ENCODE data around the gene BACH1. TPM values are rescaled to one million over a fixed set of nuclear protein-coding genes. Genes with fewer than 3 reads are reported as not detected.

BACH1 gene
- total RNA-seq, 1 donor from 2014 or later, result 34.3 TPM

DNA sequence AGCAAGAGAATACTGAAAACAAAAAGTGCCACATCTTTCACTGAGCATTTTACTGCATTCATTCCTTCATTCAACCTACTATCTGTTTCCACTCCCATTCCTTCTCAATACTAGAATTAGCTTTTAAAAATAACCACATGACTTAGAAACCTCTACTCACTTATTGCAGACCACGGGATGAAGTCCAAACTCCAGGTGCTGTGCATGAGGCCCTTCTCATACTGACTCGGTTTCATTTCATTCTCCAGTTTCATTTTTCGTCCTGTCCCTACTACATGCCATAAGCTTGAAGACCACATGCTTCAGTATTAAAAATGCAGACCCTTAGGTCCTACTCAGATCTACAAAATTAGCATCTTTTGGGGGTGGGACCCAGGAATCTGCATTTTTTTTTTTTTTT lies 2.3 kb upstream of the BACH1 start:
- no peak overlapping the region for H3K4me3 ChIP-seq (ENCODE audit: low read depth, low read length)
- no peak for DNase-seq (ENCODE audit: low read depth)
- no peaks in the 10 kb centered on the region for H3K36me3 ChIP-seq (ENCODE audit: control insufficient read depth, insufficient read depth, low read length)
- no peaks in the 10 kb centered on the region for H3K27me3 ChIP-seq (ENCODE audit: control insufficient read depth, insufficient read depth, low read length)
- TF ChIP-seq, protein P1, sequence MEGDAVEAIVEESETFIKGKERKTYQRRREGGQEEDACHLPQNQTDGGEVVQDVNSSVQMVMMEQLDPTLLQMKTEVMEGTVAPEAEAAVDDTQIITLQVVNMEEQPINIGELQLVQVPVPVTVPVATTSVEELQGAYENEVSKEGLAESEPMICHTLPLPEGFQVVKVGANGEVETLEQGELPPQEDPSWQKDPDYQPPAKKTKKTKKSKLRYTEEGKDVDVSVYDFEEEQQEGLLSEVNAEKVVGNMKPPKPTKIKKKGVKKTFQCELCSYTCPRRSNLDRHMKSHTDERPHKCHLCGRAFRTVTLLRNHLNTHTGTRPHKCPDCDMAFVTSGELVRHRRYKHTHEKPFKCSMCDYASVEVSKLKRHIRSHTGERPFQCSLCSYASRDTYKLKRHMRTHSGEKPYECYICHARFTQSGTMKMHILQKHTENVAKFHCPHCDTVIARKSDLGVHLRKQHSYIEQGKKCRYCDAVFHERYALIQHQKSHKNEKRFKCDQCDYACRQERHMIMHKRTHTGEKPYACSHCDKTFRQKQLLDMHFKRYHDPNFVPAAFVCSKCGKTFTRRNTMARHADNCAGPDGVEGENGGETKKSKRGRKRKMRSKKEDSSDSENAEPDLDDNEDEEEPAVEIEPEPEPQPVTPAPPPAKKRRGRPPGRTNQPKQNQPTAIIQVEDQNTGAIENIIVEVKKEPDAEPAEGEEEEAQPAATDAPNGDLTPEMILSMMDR (IDR thresholded peaks at IDR 0.05; ENCODE audit: insufficient read depth, low read length, poor library complexity, severe bottlenecking), result no peak

DNA sequence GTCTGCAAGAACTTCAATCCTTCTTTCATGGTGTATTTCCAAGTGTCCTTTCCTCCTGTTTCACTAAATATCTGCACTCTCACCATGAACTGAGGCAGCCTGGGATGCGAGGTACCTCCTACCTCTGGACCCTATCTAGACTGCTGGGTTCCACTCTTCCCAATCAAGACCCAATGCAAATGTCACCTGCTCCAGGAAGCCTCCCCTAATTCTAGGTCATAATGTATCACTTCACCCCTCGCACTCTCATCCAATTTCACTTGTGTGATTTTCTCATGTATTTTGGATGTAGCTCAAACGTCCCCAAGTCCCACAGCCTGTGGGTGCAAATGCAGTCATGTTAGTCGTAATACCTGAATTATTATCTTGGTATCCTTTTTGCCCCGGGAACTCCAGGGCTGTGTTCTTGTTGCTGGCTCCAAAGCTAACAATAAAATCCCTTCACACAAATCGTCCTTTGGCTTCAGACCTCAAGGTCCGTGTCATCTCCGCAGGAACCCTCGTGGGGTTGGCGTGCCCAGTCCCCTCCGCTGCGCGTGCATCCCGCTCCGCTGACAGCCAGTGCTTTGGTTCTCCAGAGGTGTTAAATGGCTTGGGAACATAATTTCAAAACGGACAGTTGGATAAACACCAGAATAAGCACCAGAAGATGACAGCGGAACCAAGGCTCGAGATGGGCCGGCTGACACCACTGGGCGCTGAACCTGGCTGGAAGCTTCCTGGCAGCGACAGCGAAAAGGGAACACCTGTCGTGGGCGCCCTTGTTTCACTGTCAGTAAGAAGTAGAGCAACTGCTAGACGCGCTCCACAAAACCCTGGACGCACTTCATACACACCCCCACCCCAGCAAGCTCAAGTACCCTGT lies 1.0 kb upstream of the BACH1 start:
- H3K4me3 ChIP-seq (ENCODE audit: low read depth, low read length), result peak overlapping the region; percentile 41
- H3K36me3 ChIP-seq (ENCODE audit: control insufficient read depth, insufficient read depth, low read length), result no peaks in the 10 kb centered on the region
- no peaks in the 10 kb centered on the region for H3K27me3 ChIP-seq (ENCODE audit: control insufficient read depth, insufficient read depth, low read length)
- TF ChIP-seq, protein P1 (IDR thresholded peaks at IDR 0.05; ENCODE audit: insufficient read depth, low read length, poor library complexity, severe bottlenecking), result no peak
- DNase-seq (ENCODE audit: low read depth), result no peak

DNA sequence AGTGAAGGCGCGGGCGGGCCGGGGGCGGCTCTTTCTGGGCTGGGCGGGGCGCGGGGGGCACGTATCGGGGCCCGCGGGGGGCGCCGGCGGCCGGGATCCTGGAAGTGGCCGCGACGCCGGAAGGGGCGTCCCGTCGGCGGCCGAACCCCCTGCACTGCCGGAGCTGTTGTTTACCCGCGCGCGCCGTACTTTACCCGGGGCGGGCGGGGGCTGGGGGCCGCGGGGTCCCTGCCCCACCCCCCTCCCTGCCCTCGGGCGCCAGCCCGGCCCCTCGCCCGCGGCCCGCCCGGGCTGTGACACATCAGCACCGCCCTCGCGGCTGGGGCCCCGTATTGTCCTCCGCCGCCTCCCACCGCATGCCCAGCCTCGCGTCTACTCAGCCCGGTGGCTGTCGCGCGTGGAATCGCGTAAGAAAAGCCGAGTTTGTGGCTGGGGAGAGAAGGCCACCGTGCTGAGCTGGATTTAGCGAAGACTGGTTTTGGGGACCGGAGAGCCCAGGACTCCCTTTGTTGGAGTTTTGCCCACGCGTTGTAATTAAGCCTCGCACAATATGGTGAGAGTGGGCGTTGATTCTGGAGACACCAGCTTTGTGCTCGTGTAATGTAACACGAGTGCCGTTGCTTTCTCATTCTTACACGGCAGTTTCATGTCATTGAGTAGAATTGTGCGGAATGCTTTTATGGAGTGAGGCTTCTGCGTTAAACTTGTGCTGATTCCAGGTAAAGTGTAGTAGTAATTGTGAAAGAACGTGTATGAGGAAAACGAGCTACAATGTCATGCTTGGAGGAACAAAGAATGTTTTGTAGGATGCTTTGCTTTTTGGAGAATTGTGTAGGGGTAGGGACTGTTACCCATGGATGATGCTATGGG lies 559 bp downstream of the BACH1 start:
- no peaks in the 10 kb centered on the region for H3K36me3 ChIP-seq (ENCODE audit: control insufficient read depth, insufficient read depth, low read length)
- H3K27me3 ChIP-seq (ENCODE audit: control insufficient read depth, insufficient read depth, low read length), result no peaks in the 10 kb centered on the region
- H3K4me3 ChIP-seq (ENCODE audit: low read depth, low read length), result peak overlapping the region; percentile 79
- no peak for DNase-seq (ENCODE audit: low read depth)
- TF ChIP-seq, protein P1 (IDR thresholded peaks at IDR 0.05; ENCODE audit: insufficient read depth, low read length, poor library complexity, severe bottlenecking), result no peak

DNA sequence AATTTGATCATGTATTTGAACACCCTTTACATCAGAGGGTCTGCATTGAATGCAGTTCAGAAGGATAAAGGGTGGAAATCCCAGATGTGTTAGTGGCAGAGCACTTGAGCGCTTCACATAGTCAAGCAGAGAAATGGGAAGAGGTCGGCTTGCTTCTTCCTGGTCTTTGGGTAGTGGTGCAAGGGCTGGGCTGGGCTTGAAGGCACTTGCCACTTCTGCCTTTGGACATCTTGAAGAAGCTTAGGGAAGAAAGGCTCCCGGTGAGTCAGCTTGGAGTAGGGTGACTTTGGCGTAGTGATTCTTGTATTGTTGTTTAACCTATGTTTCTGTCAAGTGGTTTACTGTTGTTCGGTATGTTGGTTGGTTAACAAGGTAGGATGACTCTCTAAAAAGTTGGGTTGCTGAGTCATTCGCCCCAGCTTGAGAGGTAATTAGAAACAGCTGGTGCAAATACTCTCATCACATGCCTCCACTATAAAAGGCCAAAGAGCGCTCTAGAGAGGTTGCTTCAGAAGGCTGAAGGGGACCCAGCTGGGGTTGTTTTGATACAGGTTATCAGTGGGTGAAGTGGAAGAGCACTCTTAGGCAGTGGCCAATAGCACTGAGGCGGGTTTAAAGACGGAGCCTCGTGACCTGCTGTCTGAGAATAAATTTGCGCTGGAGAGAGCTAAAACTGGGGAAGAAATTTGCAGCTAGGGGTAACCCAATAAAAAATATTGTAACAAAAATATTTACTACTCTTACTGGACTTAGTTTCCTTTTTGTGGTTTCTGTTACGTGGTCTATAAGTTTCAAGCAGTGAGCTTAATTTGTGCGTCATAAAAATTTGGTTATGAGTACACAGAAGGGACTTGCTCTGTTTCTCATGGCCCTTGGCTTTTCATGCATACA lies 1.4 kb downstream of the BACH1 start:
- DNase-seq (ENCODE audit: low read depth), result peak; percentile 65
- TF ChIP-seq, protein P1 (IDR thresholded peaks at IDR 0.05; ENCODE audit: insufficient read depth, low read length, poor library complexity, severe bottlenecking), result no peak

DNA sequence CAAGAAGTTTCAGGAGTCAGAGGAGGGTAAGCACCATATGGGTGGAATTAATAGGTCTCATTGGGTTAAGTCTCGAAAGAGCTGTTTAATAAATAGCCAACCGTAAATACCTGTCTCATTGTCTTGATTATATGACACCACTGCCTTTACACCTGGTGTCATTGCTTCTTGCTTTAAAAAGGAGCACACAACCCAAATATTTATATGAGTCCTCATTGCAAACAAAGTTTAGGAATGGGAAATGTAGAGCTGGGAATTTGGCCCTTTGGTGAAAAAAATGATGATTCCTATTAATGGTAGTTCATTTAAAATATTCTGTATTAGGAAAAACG lies 2.1 kb downstream of the BACH1 start:
- Histone ChIP-seq H3K36me3 (ENCODE audit: control insufficient read depth, insufficient read depth, low read length) (no peaks in the 10 kb centered on the region), H3K27me3 (ENCODE audit: control insufficient read depth, insufficient read depth, low read length) (no peaks in the 10 kb centered on the region), H3K4me3 (ENCODE audit: low read depth, low read length) (peak overlapping the region; percentile 79)
- no peak for DNase-seq (ENCODE audit: low read depth)
- TF ChIP-seq, protein P1 (IDR thresholded peaks at IDR 0.05; ENCODE audit: insufficient read depth, low read length, poor library complexity, severe bottlenecking), result no peak

More for the DNA sequence above, 1.4 kb downstream of the BACH1 start:
- no peaks in the 10 kb centered on the region for H3K27me3 ChIP-seq (ENCODE audit: control insufficient read depth, insufficient read depth, low read length)
- H3K36me3 ChIP-seq (ENCODE audit: control insufficient read depth, insufficient read depth, low read length), result no peaks in the 10 kb centered on the region
- H3K4me3 ChIP-seq (ENCODE audit: low read depth, low read length), result peak overlapping the region; percentile 79
